ENCODE results near the gene SLC8A1.

DNA sequence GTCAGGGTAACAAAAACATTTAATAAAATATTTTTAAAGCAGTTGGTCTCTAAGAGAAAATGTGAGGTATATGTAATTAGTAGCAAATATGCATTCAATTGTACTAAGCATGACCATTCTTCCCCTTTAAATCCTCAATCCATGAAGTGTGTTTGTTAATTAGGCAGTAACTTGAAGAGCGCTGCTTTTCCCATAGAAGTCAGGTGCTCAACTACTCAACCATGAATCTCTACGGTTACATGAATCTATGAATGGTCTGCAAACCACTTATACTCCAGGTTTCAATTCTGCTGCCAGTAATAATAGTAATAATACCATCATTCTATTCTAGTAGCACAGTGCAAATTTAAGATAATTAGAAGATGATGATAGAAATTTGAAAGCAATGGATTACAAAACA is 55.8 kb downstream of the SLC8A1 start:
- TF ChIP-seq, protein P1, sequence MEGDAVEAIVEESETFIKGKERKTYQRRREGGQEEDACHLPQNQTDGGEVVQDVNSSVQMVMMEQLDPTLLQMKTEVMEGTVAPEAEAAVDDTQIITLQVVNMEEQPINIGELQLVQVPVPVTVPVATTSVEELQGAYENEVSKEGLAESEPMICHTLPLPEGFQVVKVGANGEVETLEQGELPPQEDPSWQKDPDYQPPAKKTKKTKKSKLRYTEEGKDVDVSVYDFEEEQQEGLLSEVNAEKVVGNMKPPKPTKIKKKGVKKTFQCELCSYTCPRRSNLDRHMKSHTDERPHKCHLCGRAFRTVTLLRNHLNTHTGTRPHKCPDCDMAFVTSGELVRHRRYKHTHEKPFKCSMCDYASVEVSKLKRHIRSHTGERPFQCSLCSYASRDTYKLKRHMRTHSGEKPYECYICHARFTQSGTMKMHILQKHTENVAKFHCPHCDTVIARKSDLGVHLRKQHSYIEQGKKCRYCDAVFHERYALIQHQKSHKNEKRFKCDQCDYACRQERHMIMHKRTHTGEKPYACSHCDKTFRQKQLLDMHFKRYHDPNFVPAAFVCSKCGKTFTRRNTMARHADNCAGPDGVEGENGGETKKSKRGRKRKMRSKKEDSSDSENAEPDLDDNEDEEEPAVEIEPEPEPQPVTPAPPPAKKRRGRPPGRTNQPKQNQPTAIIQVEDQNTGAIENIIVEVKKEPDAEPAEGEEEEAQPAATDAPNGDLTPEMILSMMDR (IDR thresholded peaks at IDR 0.05), result no peak
- TF ChIP-seq POLR2A (IDR thresholded peaks at IDR 0.05), result no peak

All from Peyer's patch (tissue), 4 donors.